Mucosa of gallbladder (tissue), 1 donor: ENCODE data around the gene TRMT44. TPM values are rescaled to one million over a fixed set of nuclear protein-coding genes. Genes with fewer than 3 reads are reported as not detected.

Experiments
- DNase-seq: peaks from one replicate; pipeline ENCODE4 v3.0.0-alpha.2; 2020; ENCODE audit warnings: low spot score
- total RNA-seq: library from RNA; stranded (reverse); gene quantifications from one replicate; pipeline ENCODE4 v1.2.1, GENCODE V29; 2021
- donor health status: DM: no; HTN: no; CAD: no.

The TRMT44 gene
- total RNA-seq, 1 donor from 2014 or later = 22.8 TPM

GRCh38 chr4:8493484-8493883 lies 52.9 kb downstream of the TRMT44 start:
- no peak for DNase-seq

GRCh38 chr4:8494218-8494617 lies 53.6 kb downstream of the TRMT44 start:
- no peak for DNase-seq

GRCh38 chr4:8494983-8495548 lies 54.5 kb downstream of the TRMT44 start:
- no peak for DNase-seq

- DNase-seq = no peak
Observed at GRCh38 chr4:8495803-8496202, 55.2 kb downstream of the TRMT44 start.

- DNase-seq = no peak
Observed at GRCh38 chr4:8497762-8498161, 57.2 kb downstream of the TRMT44 start.

GRCh38 chr4:8500966-8501365 lies 60.4 kb downstream of the TRMT44 start:
- DNase-seq = no peak

GRCh38 chr4:8501781-8502180 lies 61.2 kb downstream of the TRMT44 start:
- DNase-seq = no peak

GRCh38 chr4:8502371-8502770 lies 61.8 kb downstream of the TRMT44 start:
- DNase-seq = no peak

- no peak for DNase-seq
Observed at GRCh38 chr4:8502836-8503585, 62.4 kb downstream of the TRMT44 start.

- DNase-seq = no peak
Observed at GRCh38 chr4:8503801-8504200, 63.2 kb downstream of the TRMT44 start.

GRCh38 chr4:8504279-8505007 lies 63.9 kb downstream of the TRMT44 start:
- DNase-seq = peak; percentile 45

GRCh38 chr4:8505229-8505628 lies 64.7 kb downstream of the TRMT44 start:
- DNase-seq = no peak

GRCh38 chr4:8506006-8506372 lies 65.4 kb downstream of the TRMT44 start:
- no peak for DNase-seq

- DNase-seq = peak; percentile 70
Observed at GRCh38 chr4:8506373-8507195, 66.0 kb downstream of the TRMT44 start.

- DNase-seq = no peak
Observed at GRCh38 chr4:8507196-8507570, 66.6 kb downstream of the TRMT44 start.

- no peak for DNase-seq
Observed at GRCh38 chr4:8507624-8508023, 67.0 kb downstream of the TRMT44 start.

- DNase-seq = no peak
Observed at GRCh38 chr4:8508266-8508665, 67.7 kb downstream of the TRMT44 start.

- DNase-seq = no peak
Observed at GRCh38 chr4:8508740-8509139, 68.2 kb downstream of the TRMT44 start.

- DNase-seq = no peak
Observed at GRCh38 chr4:8509311-8509950, 68.9 kb downstream of the TRMT44 start.

GRCh38 chr4:8510191-8510590 lies 69.6 kb downstream of the TRMT44 start:
- DNase-seq = no peak

GRCh38 chr4:8510611-8511285 lies 70.2 kb downstream of the TRMT44 start:
- DNase-seq = no peak
